ENCODE data around the gene IL24. TPM values are rescaled to one million over a fixed set of nuclear protein-coding genes. Genes with fewer than 3 reads are reported as not detected.

IL24 gene
- total and polyA plus RNA-seq, 2 donors from 2014 or later, result not detected

DNA sequence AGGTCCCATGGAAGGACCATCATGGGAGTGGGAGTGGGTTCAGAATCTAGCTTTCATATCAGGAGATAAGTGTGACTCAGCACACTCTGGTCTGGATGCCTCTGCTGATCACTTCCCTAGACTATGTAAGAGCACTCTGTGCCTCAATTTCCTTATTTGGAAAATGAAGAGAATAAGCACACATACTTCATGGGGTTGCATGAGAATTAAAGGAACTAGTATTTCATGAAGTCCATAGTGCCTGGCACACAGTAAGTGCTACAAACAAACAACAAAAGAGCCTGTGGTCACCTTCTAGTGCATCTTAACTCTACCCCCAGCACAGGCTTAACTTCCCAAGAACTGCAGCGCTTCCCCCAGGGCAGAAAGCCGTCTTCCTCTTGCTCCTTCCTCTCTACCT, 41.4 kb upstream of the IL24 start:
- DNase-seq (no peak), FAIRE-seq (no peak)
- intact Hi-C loops (cut with DNase I), result no loop called here
- Histone ChIP-seq H3K4me3 (ENCODE audit: low read length in 3 of 3) (no peak overlapping the region), H3K27ac (ENCODE audit: low read depth in 2 of 2, low read length in 2 of 2) (no peak overlapping the region), H3K27me3 (ENCODE audit: control insufficient read depth, insufficient read depth, low read length) (no peaks in the 10 kb centered on the region), H3K36me3 (ENCODE audit: control insufficient read depth in 2 of 3, insufficient read depth in 3 of 3, low read length in 3 of 3) (no peaks in the 10 kb centered on the region), H3K4me1 (ENCODE audit: control insufficient read depth in 2 of 3, insufficient read depth in 2 of 3, low read depth in 1 of 3, low read length in 3 of 3) (no peaks in the 10 kb centered on the region), H3K9ac (ENCODE audit: low read length in 3 of 3) (no peak overlapping the region), H3K9me3 (ENCODE audit: control insufficient read depth in 2 of 3, insufficient read depth in 1 of 3, low read length in 3 of 3) (no peaks in the 10 kb centered on the region)
- TF ChIP-seq, protein P1, sequence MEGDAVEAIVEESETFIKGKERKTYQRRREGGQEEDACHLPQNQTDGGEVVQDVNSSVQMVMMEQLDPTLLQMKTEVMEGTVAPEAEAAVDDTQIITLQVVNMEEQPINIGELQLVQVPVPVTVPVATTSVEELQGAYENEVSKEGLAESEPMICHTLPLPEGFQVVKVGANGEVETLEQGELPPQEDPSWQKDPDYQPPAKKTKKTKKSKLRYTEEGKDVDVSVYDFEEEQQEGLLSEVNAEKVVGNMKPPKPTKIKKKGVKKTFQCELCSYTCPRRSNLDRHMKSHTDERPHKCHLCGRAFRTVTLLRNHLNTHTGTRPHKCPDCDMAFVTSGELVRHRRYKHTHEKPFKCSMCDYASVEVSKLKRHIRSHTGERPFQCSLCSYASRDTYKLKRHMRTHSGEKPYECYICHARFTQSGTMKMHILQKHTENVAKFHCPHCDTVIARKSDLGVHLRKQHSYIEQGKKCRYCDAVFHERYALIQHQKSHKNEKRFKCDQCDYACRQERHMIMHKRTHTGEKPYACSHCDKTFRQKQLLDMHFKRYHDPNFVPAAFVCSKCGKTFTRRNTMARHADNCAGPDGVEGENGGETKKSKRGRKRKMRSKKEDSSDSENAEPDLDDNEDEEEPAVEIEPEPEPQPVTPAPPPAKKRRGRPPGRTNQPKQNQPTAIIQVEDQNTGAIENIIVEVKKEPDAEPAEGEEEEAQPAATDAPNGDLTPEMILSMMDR (IDR thresholded peaks at IDR 0.05; ENCODE audit: borderline replicate concordance, extremely low read depth, insufficient read depth), result no peak

DNA sequence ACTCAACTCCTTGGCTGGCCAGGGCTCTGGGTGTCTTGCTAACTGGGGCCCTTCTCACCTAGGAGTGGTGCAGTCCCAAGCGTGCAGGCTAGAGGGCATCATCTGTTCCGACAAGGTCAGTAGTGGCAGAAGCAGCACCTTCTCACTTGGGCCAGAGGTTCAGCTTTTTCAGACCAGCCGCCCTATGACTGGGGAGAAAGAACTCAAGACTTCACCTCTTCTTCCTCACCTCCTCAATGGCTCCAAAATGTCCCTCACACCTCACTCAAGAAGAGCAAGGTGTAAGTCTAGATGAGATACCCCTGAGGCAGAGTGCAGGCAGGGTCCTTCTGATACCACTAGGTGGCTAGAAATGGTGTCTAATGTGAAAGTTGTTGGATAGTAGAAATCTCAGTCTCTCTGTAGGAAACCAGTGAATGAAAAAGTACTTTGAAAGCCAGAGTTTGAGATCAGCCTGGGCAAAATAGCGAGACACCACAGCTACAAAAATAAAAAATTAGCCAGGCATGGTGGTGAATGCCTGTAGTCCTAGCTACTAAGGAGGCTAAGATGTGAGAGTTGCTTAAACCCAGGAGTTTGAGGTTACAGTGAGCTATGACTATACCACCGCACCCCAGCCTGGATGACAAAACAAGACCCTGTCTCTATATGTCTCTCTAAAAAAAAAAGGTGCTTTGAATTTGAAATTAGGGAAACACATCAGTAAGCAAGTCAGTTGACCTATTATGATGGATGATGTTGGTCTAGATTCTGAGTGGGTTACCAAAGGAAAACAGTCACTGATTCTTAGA, 40.4 kb upstream of the IL24 start:
- FAIRE-seq, result no peak
- intact Hi-C loops (cut with DNase I), result no loop called here

DNA sequence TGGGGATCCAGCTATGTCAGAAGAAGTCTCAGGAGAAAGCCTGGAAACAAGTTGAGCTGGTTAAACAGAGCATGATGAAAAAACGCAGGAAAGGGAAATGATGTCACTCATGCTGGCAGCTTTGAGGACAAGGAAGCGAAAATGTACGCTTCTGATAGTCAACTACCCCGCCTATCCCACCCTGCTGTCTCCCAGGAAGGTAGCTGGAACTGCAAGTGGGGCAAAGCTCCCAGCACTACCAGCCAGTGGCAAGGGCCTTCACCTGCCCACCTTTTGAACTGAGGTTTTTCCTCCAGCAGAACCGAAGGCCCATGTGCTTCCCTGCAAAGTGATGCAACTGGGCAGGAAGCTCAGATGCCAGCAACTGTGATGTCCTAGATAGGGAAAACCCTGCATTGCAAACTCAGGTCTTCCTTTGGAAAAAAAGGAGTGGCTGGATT, 38.1 kb upstream of the IL24 start:
- H3K27ac ChIP-seq (ENCODE audit: low read depth in 2 of 2, low read length in 2 of 2), result no peak overlapping the region
- no peaks in the 10 kb centered on the region for H3K9me3 ChIP-seq (ENCODE audit: control insufficient read depth in 2 of 3, insufficient read depth in 1 of 3, low read length in 3 of 3)
- H3K4me1 ChIP-seq (ENCODE audit: control insufficient read depth in 2 of 3, insufficient read depth in 2 of 3, low read depth in 1 of 3, low read length in 3 of 3), result no peaks in the 10 kb centered on the region
- H3K9ac ChIP-seq (ENCODE audit: low read length in 3 of 3), result no peak overlapping the region
- intact Hi-C loops (cut with DNase I), result no loop called here
- no peaks in the 10 kb centered on the region for H3K36me3 ChIP-seq (ENCODE audit: control insufficient read depth in 2 of 3, insufficient read depth in 3 of 3, low read length in 3 of 3)
- H3K4me3 ChIP-seq (ENCODE audit: low read length in 3 of 3), result no peak overlapping the region
- FAIRE-seq (no peak), DNase-seq (no peak)
- no peaks in the 10 kb centered on the region for H3K27me3 ChIP-seq (ENCODE audit: control insufficient read depth, insufficient read depth, low read length)
- TF ChIP-seq, protein P1 (IDR thresholded peaks at IDR 0.05; ENCODE audit: borderline replicate concordance, extremely low read depth, insufficient read depth), result no peak

More for the DNA sequence above, 40.4 kb upstream of the IL24 start:
- TF ChIP-seq, protein P1 (IDR thresholded peaks at IDR 0.05; ENCODE audit: borderline replicate concordance, extremely low read depth, insufficient read depth), result no peak
- DNase-seq, result no peak
- H3K27ac ChIP-seq (ENCODE audit: low read depth in 2 of 2, low read length in 2 of 2), result no peak overlapping the region
- no peaks in the 10 kb centered on the region for H3K4me1 ChIP-seq (ENCODE audit: control insufficient read depth in 2 of 3, insufficient read depth in 2 of 3, low read depth in 1 of 3, low read length in 3 of 3)
- no peak overlapping the region for H3K9ac ChIP-seq (ENCODE audit: low read length in 3 of 3)
- H3K36me3 ChIP-seq (ENCODE audit: control insufficient read depth in 2 of 3, insufficient read depth in 3 of 3, low read length in 3 of 3), result no peaks in the 10 kb centered on the region
- no peak overlapping the region for H3K4me3 ChIP-seq (ENCODE audit: low read length in 3 of 3)
- H3K27me3 ChIP-seq (ENCODE audit: control insufficient read depth, insufficient read depth, low read length), result no peaks in the 10 kb centered on the region
- no peaks in the 10 kb centered on the region for H3K9me3 ChIP-seq (ENCODE audit: control insufficient read depth in 2 of 3, insufficient read depth in 1 of 3, low read length in 3 of 3)
